PC-9 (cell line): ENCODE data around the gene FNDC10. TPM values are rescaled to one million over a fixed set of nuclear protein-coding genes. Genes with fewer than 3 reads are reported as not detected.
"Not testable (repeated sequence)": the region's sequence is repeated elsewhere in the genome, so short reads cannot be mapped to it uniquely, and the experiment has no call there.

Source experiments
- BruUV-seq: library from RNA; stranded (reverse); fragments of 400-500 nt; replicated peaks from 2 replicates; lab custom pipeline; 2021; lab: Mats Ljungman, UMichigan
- CTCF ChIA-PET: fragments of 300-600 bp; sonication (Branson Sonifier 250); formaldehyde crosslinking; loops from one replicate; lab custom pipeline; 2022; ENCODE audit warnings: antibody characterized with exemption; lab: Charles Lee
- POLR2A ChIA-PET: fragments of 300-600 bp; sonication (Branson Sonifier 250); formaldehyde crosslinking; loops from one replicate; lab custom pipeline; 2022; ENCODE audit warnings: antibody characterized with exemption; ENCODE audit not compliant: unreplicated experiment; lab: Charles Lee
- DNase-seq, 2 experiments: peaks; one replicate each; pipeline versions ENCODE4 v3.0.0 to v3.0.0-alpha.2; 2015 to 2022; ENCODE audit warnings: mixed read lengths in 1 of 2
- H2AFZ ChIP-seq: fragments of 200-600 bp; sonication (generic); 2 replicates; pipeline ENCODE4 v1.8.1; 2017; ENCODE audit warnings: antibody characterized with exemption
- H3F3A ChIP-seq: fragments of 200-600 bp; sonication (generic); 2 replicates; pipeline ENCODE4 v1.8.1; 2017; ENCODE audit warnings: antibody characterized with exemption, mild to moderate bottlenecking, low read depth; ENCODE audit not compliant: insufficient read depth
- H3K27ac ChIP-seq: fragments of 200-600 bp; sonication (generic); 2 replicates; pipeline ENCODE4 v1.6.1; 2016; ENCODE audit warnings: mixed run types
- H3K27me3 ChIP-seq: fragments of 200-600 bp; sonication (generic); 2 replicates; pipeline ENCODE4 v1.6.1; 2016; ENCODE audit warnings: low read depth, mixed run types; ENCODE audit not compliant: insufficient read depth
- H3K36me3 ChIP-seq: fragments of 200-600 bp; sonication (generic); 2 replicates; pipeline ENCODE4 v1.6.1; 2016; ENCODE audit warnings: low read depth, mixed run types
- H3K4me1 ChIP-seq: fragments of 200-600 bp; sonication (generic); replicated peaks from 2 replicates; pipeline ENCODE4 v1.6.1; 2016; ENCODE audit warnings: mixed run types; ENCODE audit not compliant: insufficient read depth
- H3K4me2 ChIP-seq: fragments of 200-600 bp; sonication (generic); 2 replicates; pipeline ENCODE4 v1.6.1; 2017; ENCODE audit warnings: mixed run types
- H3K4me3 ChIP-seq: fragments of 200-600 bp; sonication (generic); 2 replicates; pipeline ENCODE4 v1.6.1; 2016; ENCODE audit warnings: mixed run types
- H3K79me2 ChIP-seq: fragments of 200-600 bp; sonication (generic); 2 replicates; pipeline ENCODE4 v1.6.1; 2017; ENCODE audit warnings: low read depth, mixed run types
- H3K9me2 ChIP-seq: fragments of 200-600 bp; sonication (generic); 2 replicates; pipeline ENCODE4 v1.8.1; 2017; ENCODE audit warnings: mild to moderate bottlenecking; ENCODE audit not compliant: insufficient read depth
- H3K9me3 ChIP-seq: fragments of 200-600 bp; sonication (generic); 2 replicates; pipeline ENCODE4 v1.8.1; 2016; ENCODE audit warnings: low read depth; ENCODE audit not compliant: insufficient read depth
- H4K20me1 ChIP-seq: fragments of 200-600 bp; sonication (generic); 2 replicates; pipeline ENCODE4 v1.8.1; 2017; ENCODE audit not compliant: insufficient read depth
- EZH2 ChIP-seq: fragments of 200-600 bp; sonication (generic); IDR thresholded peaks from 2 replicates; pipeline ENCODE4 v1.8.0; 2017; ENCODE audit warnings: antibody characterized with exemption, low read depth
- intact Hi-C: fragments of 100-400 bp; cut with micrococcal nuclease; formaldehyde crosslinking; loops from one replicate; pipeline ENCODE4 v1.10.0; 2022; ENCODE audit not compliant: unreplicated experiment
- total RNA-seq: library from RNA; stranded (reverse); gene quantifications from 2 replicates; pipeline ENCODE4 v1.2.3, GENCODE V29; 2021
- TF ChIP-seq, protein P1 (sequence below): fragments of 200-600 bp; sonication (generic); conservative IDR thresholded peaks from 2 replicates; pipeline ENCODE4 v1.6.1; 2017; ENCODE audit warnings: mixed run types, antibody characterized with exemption, mild to moderate bottlenecking, moderate library complexity

Gene FNDC10
- total RNA-seq, 1 experiment from 2014 or later = 5.4 TPM

- Histone ChIP-seq H3K79me2 (no peaks in the 10 kb centered on the region), H3K9me3 (no peaks in the 10 kb centered on the region), H3K4me3 (no peak overlapping the region), H3K4me2 (no peak overlapping the region), H3K36me3 (no peaks in the 10 kb centered on the region), H4K20me1 (no peaks in the 10 kb centered on the region), H3F3A (peaks cover 7% of the 10 kb centered on the region; the same call in 1 of the 2 replicates), H3K4me1 (no peaks in the 10 kb centered on the region), H3K27ac (no peak overlapping the region), H3K27me3 (peaks cover 18% of the 10 kb centered on the region; the same call in 1 of the 2 replicates), H3K9me2 (no peaks in the 10 kb centered on the region), H2AFZ (no peak overlapping the region)
- ChIA-PET CTCF (no interaction called here), POLR2A (no interaction called here)
- intact Hi-C loops = no loop called here
- TF ChIP-seq EZH2 = no peak
- TF ChIP-seq, protein P1, sequence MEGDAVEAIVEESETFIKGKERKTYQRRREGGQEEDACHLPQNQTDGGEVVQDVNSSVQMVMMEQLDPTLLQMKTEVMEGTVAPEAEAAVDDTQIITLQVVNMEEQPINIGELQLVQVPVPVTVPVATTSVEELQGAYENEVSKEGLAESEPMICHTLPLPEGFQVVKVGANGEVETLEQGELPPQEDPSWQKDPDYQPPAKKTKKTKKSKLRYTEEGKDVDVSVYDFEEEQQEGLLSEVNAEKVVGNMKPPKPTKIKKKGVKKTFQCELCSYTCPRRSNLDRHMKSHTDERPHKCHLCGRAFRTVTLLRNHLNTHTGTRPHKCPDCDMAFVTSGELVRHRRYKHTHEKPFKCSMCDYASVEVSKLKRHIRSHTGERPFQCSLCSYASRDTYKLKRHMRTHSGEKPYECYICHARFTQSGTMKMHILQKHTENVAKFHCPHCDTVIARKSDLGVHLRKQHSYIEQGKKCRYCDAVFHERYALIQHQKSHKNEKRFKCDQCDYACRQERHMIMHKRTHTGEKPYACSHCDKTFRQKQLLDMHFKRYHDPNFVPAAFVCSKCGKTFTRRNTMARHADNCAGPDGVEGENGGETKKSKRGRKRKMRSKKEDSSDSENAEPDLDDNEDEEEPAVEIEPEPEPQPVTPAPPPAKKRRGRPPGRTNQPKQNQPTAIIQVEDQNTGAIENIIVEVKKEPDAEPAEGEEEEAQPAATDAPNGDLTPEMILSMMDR = no peak; the same call in 1 of the 2 replicates
- DNase-seq = no peak
- no TSS peak for BruUV-seq
Observed at GRCh38 chr1:1597275-1597930, 2.5 kb downstream of the FNDC10 start.

- CTCF ChIA-PET = no interaction called here
- BruUV-seq = no TSS peak
- no peaks in the 10 kb centered on the region for H3K9me2 ChIP-seq
- H3K4me2 ChIP-seq = no peak overlapping the region
- H3K4me3 ChIP-seq = no peak overlapping the region
- H3K27me3 ChIP-seq = peaks cover 18% of the 10 kb centered on the region; the same call in 1 of the 2 replicates
- POLR2A ChIA-PET = no interaction called here
- no peak overlapping the region for H2AFZ ChIP-seq
- H3K79me2 ChIP-seq = no peaks in the 10 kb centered on the region
- H3K36me3 ChIP-seq = no peaks in the 10 kb centered on the region
- H3K27ac ChIP-seq = no peak overlapping the region
- H3K4me1 ChIP-seq = no peaks in the 10 kb centered on the region
- no peaks in the 10 kb centered on the region for H3F3A ChIP-seq
- no peaks in the 10 kb centered on the region for H4K20me1 ChIP-seq
- H3K9me3 ChIP-seq = no peaks in the 10 kb centered on the region
- intact Hi-C loops = no loop called here
- no peak for DNase-seq
- TF ChIP-seq EZH2 = no peak
- TF ChIP-seq, protein P1 = no peak
Observed at GRCh38 chr1:1596493-1597274, 3.3 kb downstream of the FNDC10 start.

DNA sequence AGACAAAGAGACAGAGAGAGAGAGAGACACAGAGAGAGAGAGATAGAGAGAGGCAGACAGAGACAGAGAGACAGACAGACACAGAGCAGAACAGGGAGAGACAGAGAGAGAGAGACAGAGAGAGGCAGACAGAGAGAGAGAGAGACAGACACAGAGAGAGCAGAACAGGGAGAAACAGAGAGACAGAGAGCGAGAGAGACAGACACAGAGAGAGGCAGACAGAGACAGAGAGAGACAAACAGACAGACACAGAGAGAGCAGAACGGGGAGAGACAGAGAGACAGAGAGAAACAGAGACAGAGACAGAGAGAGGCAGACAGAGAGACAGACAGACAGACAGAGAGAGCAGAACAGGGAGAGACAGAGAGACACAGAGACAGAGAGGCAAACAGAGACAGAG is 4.6 kb downstream of the FNDC10 start:
- POLR2A ChIA-PET, H3K9me2 ChIP-seq, CTCF ChIA-PET, H3K79me2 ChIP-seq, DNase-seq, H3F3A ChIP-seq, H3K27ac ChIP-seq, H3K36me3 ChIP-seq, H3K4me3 ChIP-seq, H4K20me1 ChIP-seq, H2AFZ ChIP-seq, H3K4me2 ChIP-seq, BruUV-seq, intact Hi-C loops, H3K4me1 ChIP-seq, H3K9me3 ChIP-seq: not testable (repeated sequence)
- H3K27me3 ChIP-seq = peaks cover 18% of the 10 kb centered on the region; the same call in 1 of the 2 replicates
